HepG2 (cell line): ENCODE measurements around the gene ZNF674. TPM values are rescaled to one million over a fixed set of nuclear protein-coding genes. Genes with fewer than 3 reads are reported as not detected.
A peak's percentile ranks its signal among the peaks of the same experiment; 100 is the strongest.

Experiments
- ATAC-seq: fragments of 200-7000 bp; cut with Tn5 transposase; 3 replicates; pipeline ENCODE4 v1.9.1; 2020; ENCODE audit warnings: mild to moderate bottlenecking, moderate library complexity
- BruUV-seq: library from RNA; stranded (reverse); fragments of 400-500 nt; replicated peaks from 2 replicates; lab custom pipeline; 2021; lab: Mats Ljungman, UMichigan
- CTCF ChIA-PET: fragments of 300-600 bp; formaldehyde crosslinking; extraction: SDS; loops from one replicate; lab custom pipeline; 2021; ENCODE audit warnings: low total read pairs, inconsistent platforms, low intra/inter-chr PET ratio; lab: Yijun Ruan, JAX
- POLR2A ChIA-PET: fragments of 350-600 bp; sonication (Branson Sonifier 250); formaldehyde crosslinking; loops from one replicate; lab custom pipeline; 2020; ENCODE audit warnings: antibody characterized with exemption, inconsistent platforms; lab: Yijun Ruan, JAX
- DNase-seq: peaks from one replicate; pipeline ENCODE4 v3.0.0-alpha.2; 2015; ENCODE audit warnings: low spot score
- FAIRE-seq: peaks from 3 replicates; lab custom pipeline; 2011; peaks lifted over from hg19 to GRCh38; lab: Jason Lieb, UNC
- H2AFZ ChIP-seq: one replicate; pipeline ENCODE4 v1.6.1; 2011; ENCODE audit warnings: low read length, inconsistent platforms
- H3K27ac ChIP-seq: fragments of 300-600 bp; 3 replicates; pipeline ENCODE4 v1.8.0; 2011; ENCODE audit warnings: mixed run types, mild to moderate bottlenecking, mixed read lengths, low read length, inconsistent platforms; ENCODE audit not compliant: insufficient read depth; ENCODE audit errors: extremely low read length
- H3K27me3 ChIP-seq, 2 experiments: fragments of 200-600 bp in 1 of 2; 2 replicates in 1 of 2; 3 replicates in 1 of 2; pipeline versions ENCODE4 v1.6.0 to v1.8.0; 2011; ENCODE audit warnings: low read length in 2 of 2, mild to moderate bottlenecking in 2 of 2, moderate library complexity in 2 of 2, inconsistent platforms in 1 of 2; ENCODE audit not compliant: insufficient read depth in 2 of 2, control insufficient read depth in 1 of 2
- H3K36me3 ChIP-seq, 2 experiments: fragments of 200-600 bp in 1 of 2; replicated peaks in 1 of 2; 2 replicates in 1 of 2; 3 replicates in 1 of 2; pipeline versions ENCODE4 v1.5.1 to v1.8.0; 2011; ENCODE audit warnings: low read length in 2 of 2, inconsistent platforms in 1 of 2; ENCODE audit not compliant: insufficient read depth in 2 of 2, control insufficient read depth in 1 of 2
- H3K4me1 ChIP-seq: 2 replicates; pipeline ENCODE4 v1.5.1; 2012; ENCODE audit warnings: low read length, inconsistent platforms; ENCODE audit not compliant: insufficient read depth
- H3K4me2 ChIP-seq: 2 replicates; pipeline ENCODE4 v1.6.0; 2011; ENCODE audit warnings: low read depth, low read length, inconsistent platforms
- H3K4me3 ChIP-seq, 3 experiments: fragments of 200-600 bp in 1 of 3; sonication (generic), shearing (Covaris generic) in 1 of 3; replicated peaks in 1 of 3; 2 replicates each; pipeline ENCODE4 v1.5.1; 2011 to 2016; ENCODE audit warnings: low read length in 3 of 3, inconsistent platforms in 2 of 3, low read depth in 2 of 3, mild to moderate bottlenecking in 2 of 3, control low read depth in 1 of 3, mixed read lengths in 1 of 3; ENCODE audit not compliant: insufficient read depth in 1 of 3
- H3K79me2 ChIP-seq: one replicate; pipeline ENCODE4 v1.6.1; 2011; ENCODE audit warnings: low read length, inconsistent platforms; ENCODE audit not compliant: insufficient read depth
- H3K9ac ChIP-seq: 2 replicates; pipeline ENCODE4 v1.6.0; 2011; ENCODE audit warnings: mild to moderate bottlenecking, low read depth, low read length, inconsistent platforms; ENCODE audit not compliant: insufficient read depth
- H3K9me3 ChIP-seq: 2 replicates; pipeline ENCODE4 v1.5.1; 2012; ENCODE audit warnings: mild to moderate bottlenecking, low read length
- H4K20me1 ChIP-seq: 2 replicates; pipeline ENCODE4 v1.6.0; 2011; ENCODE audit warnings: inconsistent platforms, mild to moderate bottlenecking, low read length, moderate library complexity; ENCODE audit not compliant: insufficient read depth
- KDM3A ChIP-seq: IDR thresholded peaks from 2 replicates; pipeline ENCODE4 v1.6.1; 2018; ENCODE audit warnings: low read depth, missing compliant biosample characterization
- RFX1 ChIP-seq: fragments of 450-650 bp; IDR thresholded peaks from 2 replicates; pipeline ENCODE4 v1.6.1; 2017
- SOX6 ChIP-seq, 2 experiments: fragments of 450-650 bp in 1 of 2; sonication (generic) in 1 of 2; formaldehyde crosslinking in 1 of 2; IDR thresholded peaks; 2 replicates each; pipeline versions ENCODE4 v1.4.0 to v1.6.1; 2017 to 2020; ENCODE audit warnings: antibody characterized with exemption in 1 of 2, mild to moderate bottlenecking in 1 of 2, missing genetic modification reagents in 1 of 2
- TBX2 ChIP-seq: sonication (generic); formaldehyde crosslinking; IDR thresholded peaks from 2 replicates; pipeline ENCODE4 v1.5.0; 2020; ENCODE audit warnings: missing genetic modification reagents, mild to moderate bottlenecking, borderline replicate concordance
- WGBS: methylation state at CpG from one replicate; pipeline ENCODE4 v1.1.6; 2017; ENCODE audit warnings: low lambda C conversion rate; 5-methylcytosine and 5-hydroxymethylcytosine counted together
- in situ Hi-C: cut with HindIII; loops from 2 replicates; pipeline ENCODE4 v1.10.0; 2017; ENCODE audit warnings: low pct_unique_long_range_greater_than_20kb; ENCODE audit not compliant: extremely low pct_ligation_motif_present
- intact Hi-C: fragments of 100-400 bp; cut with micrococcal nuclease; formaldehyde crosslinking; loops from one replicate; pipeline ENCODE4 v1.10.0; 2022; ENCODE audit not compliant: unreplicated experiment
- polyA plus RNA-seq, 8 experiments: library from polyadenylated mRNA; depleted of rRNA in 3 of 8; stranded (reverse) in 7 of 8; unstranded in 1 of 8; fragments of >200 nt; fragmentation: Illumina TruSeq in 4 of 8; extraction: Trizol in 4 of 8; gene quantifications; 2 replicates each; pipeline versions ENCODE4 v1.2.1 to v1.2.3, GENCODE V29; 2011 to 2016; ENCODE audit warnings: low read depth in 4 of 8, missing spikeins in 1 of 8, mixed read lengths in 1 of 8; ENCODE audit not compliant: insufficient read depth in 1 of 8
- total RNA-seq, 5 experiments: library from RNA; depleted of rRNA; stranded (reverse); fragments of >200 nt; fragmentation: Illumina TruSeq; extraction: Trizol; gene quantifications; 2 replicates each; pipeline ENCODE4 v1.2.3, GENCODE V29; 2016; ENCODE audit warnings: low read depth in 1 of 5
- TF ChIP-seq, protein P1 (sequence below): sonication (generic); formaldehyde crosslinking; IDR thresholded peaks from 2 replicates; pipeline ENCODE4 v1.4.0; 2020; ENCODE audit warnings: mild to moderate bottlenecking, missing genetic modification reagents

The ZNF674 gene
- total and polyA plus RNA-seq, 2 of the 13 experiments (the other 11 are each of a cell fraction or from before 2014, with no cell fraction given): 2.9 to 3.5 TPM

GRCh38 chrX:46575586-46575985 lies 30.4 kb upstream of the ZNF674 start:
- Histone ChIP-seq H3K9me3 (no peaks in the 10 kb centered on the region), H3K9ac (peak overlapping the region; percentile 54), H3K4me2 (peak overlapping the region; percentile 82), H2AFZ (no peak overlapping the region), H3K27me3 (no peaks in the 10 kb centered on the region), H3K4me1 (peaks cover 56% of the 10 kb centered on the region), H3K4me3 (peak overlapping the region; percentile 54 to 80 (median 74)), H3K79me2 (peaks cover 18% of the 10 kb centered on the region), H3K36me3 (no peaks in the 10 kb centered on the region; a peak in 1 of 5 replicates), H3K27ac (peak overlapping the region; percentile 46), H4K20me1 (no peaks in the 10 kb centered on the region)
- FAIRE-seq (no peak), ATAC-seq (no peak), DNase-seq (no peak)
- no TSS peak for BruUV-seq
- in situ Hi-C loops: no loop called here
- CTCF ChIA-PET: no interaction called here
- TF ChIP-seq, protein P1, sequence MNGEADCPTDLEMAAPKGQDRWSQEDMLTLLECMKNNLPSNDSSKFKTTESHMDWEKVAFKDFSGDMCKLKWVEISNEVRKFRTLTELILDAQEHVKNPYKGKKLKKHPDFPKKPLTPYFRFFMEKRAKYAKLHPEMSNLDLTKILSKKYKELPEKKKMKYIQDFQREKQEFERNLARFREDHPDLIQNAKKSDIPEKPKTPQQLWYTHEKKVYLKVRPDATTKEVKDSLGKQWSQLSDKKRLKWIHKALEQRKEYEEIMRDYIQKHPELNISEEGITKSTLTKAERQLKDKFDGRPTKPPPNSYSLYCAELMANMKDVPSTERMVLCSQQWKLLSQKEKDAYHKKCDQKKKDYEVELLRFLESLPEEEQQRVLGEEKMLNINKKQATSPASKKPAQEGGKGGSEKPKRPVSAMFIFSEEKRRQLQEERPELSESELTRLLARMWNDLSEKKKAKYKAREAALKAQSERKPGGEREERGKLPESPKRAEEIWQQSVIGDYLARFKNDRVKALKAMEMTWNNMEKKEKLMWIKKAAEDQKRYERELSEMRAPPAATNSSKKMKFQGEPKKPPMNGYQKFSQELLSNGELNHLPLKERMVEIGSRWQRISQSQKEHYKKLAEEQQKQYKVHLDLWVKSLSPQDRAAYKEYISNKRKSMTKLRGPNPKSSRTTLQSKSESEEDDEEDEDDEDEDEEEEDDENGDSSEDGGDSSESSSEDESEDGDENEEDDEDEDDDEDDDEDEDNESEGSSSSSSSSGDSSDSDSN (CRISPR knock-in tag): 0 out of 2 replicates have a peak, but pooled peaks have one; percentile 9
- no peak for TF ChIP-seq KDM3A
- TF ChIP-seq SOX6 (IDR thresholded peaks at IDR 0.05): no peak
- peak; percentile 8; the same call in 1 of the 2 replicates for TF ChIP-seq SOX6 (CRISPR knock-in tag; IDR thresholded peaks at IDR 0.05)
- TF ChIP-seq TBX2 (CRISPR knock-in tag): 0 out of 2 replicates have a peak, but pooled peaks have one; percentile 21
- TF ChIP-seq RFX1: no peak
- 2% methylated on average over 6 of the region's 6 CpGs for WGBS
- intact Hi-C loops: no loop called here
- POLR2A ChIA-PET: no interaction called here
